Renal cortex interstitium (tissue), 11 donors: ENCODE results near the gene DLGAP1. TPM values are rescaled to one million over a fixed set of nuclear protein-coding genes. Genes with fewer than 3 reads are reported as not detected.

Experiments
- DNase-seq, 11 donors: peaks; one replicate each; pipeline ENCODE4 v3.0.0-alpha.2; 2013; ENCODE audit warnings: low read depth in 9 of 11, low spot score in 4 of 11; ENCODE audit errors: extremely low read depth in 1 of 11
- polyA plus RNA-seq, 3 donors: library from polyadenylated mRNA; unstranded; fragments of 120-200 nt; gene quantifications; one replicate each; pipeline ENCODE4 v1.2.1, GENCODE V29; 2013; ENCODE audit not compliant: insufficient read length in 3 of 3

The DLGAP1 gene
- polyA plus RNA-seq, 3 donors, result 4.6 to 6.1 (median 5.9) TPM

GRCh38 chr18:3931542-3932112 is 523.5 kb downstream of the DLGAP1 start:
- no peak for DNase-seq

- no peak for DNase-seq
These were observed 524.1 kb downstream of the DLGAP1 start for GRCh38 chr18:3931013-3931315.

- DNase-seq, result no peak
These were observed 524.7 kb downstream of the DLGAP1 start for GRCh38 chr18:3930126-3931012.

- DNase-seq, result no peak
These were observed 530.7 kb downstream of the DLGAP1 start for GRCh38 chr18:3924455-3924854.

DNA sequence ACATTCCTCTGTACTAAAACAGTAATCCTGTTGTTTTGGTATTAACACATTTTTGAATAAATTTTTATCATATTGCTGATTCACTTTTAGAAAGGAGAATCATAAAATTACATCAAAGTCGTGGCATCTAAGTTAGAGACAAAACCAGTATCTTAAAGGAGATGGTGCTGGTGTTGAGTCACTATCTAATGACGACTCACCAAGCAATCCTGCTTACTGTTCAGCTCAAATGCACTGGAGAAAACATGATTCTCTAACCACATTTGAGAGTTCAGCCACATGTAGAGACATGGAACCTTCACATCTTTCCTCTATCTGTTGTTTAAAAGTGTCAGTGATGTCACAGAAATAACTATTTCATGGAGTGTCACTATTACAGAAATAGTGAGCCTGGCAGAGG is 531.4 kb downstream of the DLGAP1 start:
- no peak for DNase-seq

DNA sequence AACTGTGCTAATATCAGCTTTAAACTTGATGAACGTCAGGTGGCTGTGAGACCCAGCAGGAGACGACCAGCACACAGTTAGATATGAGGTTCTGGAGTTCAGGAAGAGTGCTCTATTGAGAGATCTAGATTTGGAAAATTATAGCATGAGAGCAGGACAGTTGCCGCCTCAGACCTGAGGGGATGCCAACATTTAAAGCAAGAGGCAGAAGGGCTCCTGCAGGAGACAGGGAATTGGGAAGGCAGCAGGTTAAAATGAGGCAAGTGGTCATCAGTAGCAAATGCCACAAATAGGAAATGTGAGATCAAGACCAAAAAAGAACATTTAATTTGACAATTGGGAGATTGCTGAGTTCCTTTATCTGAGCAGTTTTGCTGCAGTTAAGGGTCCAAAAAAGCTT is 533.3 kb downstream of the DLGAP1 start:
- no peak for DNase-seq

- no peak for DNase-seq
These were observed 534.3 kb downstream of the DLGAP1 start for GRCh38 chr18:3920832-3921231.

DNA sequence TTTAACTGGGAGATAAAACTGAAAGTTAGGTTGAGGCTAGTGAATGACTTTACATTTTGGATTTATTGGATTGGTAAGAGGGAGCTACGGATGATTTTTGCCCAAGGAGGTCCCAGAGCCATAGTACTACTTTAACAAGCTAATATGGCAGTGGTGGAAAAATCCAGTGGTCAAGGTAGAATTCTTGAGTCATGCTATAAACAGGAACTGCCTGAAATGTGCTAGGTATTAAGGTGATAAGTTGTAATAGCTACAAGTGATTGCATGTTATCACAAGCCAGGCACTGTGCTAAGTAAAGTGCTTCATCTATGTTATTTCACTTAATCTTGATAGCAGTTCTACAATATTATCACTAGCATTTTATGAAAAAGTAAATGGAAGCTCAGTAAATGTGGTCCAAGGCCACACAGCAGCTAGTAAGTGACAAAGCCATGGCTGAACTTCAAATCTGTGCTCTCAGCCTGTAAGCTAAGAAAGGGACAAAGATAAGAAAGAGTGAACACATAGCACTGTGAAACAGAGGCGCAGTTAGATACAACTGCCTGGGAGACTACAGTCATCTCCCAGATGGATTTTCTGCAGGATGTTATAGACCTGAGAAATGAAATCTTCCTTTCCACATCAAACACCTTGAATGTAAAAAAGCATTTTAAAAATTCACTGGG is 535.6 kb downstream of the DLGAP1 start:
- no peak for DNase-seq

DNA sequence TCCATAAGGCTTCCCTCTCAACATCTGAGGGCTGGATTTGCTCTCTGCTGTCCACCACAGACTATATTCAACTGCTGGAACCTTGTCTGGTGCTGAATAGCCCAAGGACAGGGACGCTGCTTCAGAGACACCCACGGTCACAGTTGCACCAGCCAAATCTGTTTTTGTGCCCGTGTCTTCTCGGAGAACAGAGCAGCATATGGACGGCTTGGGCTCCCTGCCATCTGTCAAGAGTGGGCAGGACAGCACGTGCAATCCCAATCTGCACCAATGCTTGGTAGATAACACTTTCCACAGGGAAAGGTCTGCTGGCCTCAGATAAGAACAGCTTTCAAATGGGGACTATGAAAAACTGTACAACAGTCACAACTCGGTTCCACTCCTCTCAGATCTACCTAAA is 539.0 kb downstream of the DLGAP1 start:
- DNase-seq, result no peak

DNA sequence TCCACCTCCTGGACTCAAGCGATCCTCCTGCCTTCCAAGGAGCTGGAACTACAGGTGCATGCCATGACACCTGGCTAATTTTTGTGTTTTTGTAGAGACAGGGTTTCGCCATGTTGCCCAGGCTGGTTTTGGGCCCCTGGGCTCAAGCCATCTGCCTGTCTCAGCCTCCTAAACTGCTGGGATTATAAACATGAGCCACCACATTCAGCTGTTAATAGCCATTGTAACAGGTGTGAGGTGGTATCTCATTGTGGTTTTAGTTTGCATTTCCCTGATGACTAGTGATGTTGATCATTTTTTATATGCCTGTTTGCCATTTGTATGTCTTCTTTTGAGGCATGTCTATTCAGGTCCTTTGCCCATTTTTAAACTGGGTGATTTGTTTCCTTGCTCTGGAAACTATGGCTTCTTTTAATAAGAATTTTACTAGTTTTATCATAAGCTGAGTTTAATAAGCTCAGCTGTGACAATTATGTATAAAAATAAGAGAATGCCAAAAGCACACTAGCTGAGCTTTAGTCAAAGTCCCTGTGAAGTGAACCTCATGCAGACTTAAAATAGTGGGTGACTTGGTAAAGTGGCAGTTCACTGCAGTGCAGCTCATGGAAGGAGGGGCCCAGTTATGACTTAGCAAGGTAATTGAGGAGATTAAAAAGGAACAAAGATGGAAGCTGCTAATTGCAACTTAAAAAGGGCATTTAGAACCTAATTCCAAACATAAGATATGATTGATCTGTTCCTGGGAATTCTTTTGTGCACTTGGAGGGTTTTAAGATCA is 540.1 kb downstream of the DLGAP1 start:
- DNase-seq, result no peak

GRCh38 chr18:3914109-3914508 is 541.0 kb downstream of the DLGAP1 start:
- no peak for DNase-seq

- no peak for DNase-seq
These were observed 542.4 kb downstream of the DLGAP1 start for GRCh38 chr18:3912705-3913104.

DNA sequence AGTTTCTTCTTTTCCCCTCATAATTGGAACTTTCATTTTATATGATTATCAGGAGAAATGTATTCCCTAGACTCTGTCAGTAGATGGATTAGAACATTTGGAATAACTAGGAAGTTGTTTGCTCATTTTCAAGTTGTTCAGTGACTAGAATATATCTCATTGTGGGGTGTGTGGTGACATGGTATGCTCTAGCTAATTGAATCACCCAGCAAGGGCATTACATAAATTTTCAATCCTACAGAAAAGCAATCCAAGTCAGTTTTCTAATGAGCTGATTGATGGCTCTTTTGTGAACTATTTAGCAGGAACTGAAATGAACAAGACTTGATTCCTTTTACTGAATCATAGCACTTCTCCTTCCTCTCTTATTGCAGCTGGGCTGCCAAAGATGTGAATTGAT is 543.7 kb downstream of the DLGAP1 start:
- no peak for DNase-seq

- no peak for DNase-seq
These were observed 544.6 kb downstream of the DLGAP1 start for GRCh38 chr18:3910512-3910911.

- DNase-seq, result no peak
These were observed 547.2 kb downstream of the DLGAP1 start for GRCh38 chr18:3907955-3908354.

DNA sequence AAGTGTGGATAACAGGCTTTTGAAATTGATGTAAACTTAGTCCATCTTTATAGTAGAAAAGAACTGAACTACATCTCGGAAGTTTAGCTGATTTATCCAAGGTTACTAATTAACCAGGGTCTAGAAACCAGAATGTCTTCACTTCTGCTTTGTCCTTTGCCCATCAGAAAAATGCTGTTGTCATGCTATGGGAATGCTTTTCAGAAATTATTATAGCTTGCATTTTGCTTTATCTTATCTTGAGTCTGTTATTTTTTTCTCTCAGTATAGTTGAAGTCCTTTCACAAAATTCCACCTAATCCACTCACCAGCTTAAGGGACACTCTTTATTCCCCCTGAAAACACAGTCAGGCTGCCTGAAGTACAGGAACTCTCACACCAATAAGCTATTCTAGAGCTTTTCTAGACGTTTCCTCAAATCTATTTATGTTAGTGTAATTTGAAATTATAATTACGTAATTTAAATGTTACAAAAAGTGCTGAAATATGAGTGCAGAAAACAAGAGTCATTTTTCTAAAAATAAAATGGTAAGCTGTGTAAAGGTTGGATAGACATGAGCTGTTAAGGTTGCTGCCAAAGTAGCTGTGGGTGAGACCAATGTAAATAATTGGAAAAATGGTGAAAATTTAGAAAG is 548.9 kb downstream of the DLGAP1 start:
- DNase-seq, result peak in 1 of 11 donors; percentile 8

- no peak for DNase-seq
These were observed 551.8 kb downstream of the DLGAP1 start for GRCh38 chr18:3903337-3903736.

DNA sequence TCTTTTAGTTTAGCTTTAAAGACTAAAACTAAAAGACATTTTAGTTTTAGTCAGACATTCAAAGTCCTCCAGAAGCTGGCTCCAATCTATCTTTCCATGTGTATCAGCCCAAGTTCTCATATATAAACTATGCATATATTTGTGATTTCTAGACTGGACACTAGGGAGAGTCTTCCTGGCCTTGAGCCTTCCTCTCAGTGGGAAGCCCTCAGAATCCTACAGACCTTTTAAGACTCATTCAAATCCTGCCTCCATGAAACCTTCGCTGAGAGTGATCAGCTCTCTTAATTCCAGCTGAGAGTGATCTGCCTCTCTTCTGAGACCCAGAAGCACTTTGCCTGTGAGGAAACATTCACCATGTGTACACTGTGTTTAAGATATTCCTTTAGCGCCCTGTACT is 552.4 kb downstream of the DLGAP1 start:
- DNase-seq, result no peak

DNA sequence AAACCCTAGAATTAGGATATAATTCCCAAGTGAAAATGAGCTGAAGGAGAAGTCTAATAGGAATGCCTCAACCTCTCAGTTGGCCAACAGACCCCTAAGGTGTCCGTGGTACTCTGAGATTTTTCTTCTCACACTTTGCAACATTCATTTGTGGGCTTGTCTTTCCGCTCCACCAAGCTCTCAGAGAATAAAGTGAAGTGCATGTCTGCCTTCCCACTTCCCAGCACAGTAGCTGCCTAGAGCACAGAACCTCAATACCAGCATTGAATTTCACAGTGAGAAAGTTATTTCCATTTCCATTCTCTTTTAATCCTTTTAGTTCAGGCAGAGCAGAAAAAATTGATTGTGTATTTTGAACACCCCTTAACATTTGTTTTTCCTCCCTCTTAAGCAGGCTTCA is 553.3 kb downstream of the DLGAP1 start:
- no peak for DNase-seq
